ENCODE data around the gene GLIPR1L1.

DNA sequence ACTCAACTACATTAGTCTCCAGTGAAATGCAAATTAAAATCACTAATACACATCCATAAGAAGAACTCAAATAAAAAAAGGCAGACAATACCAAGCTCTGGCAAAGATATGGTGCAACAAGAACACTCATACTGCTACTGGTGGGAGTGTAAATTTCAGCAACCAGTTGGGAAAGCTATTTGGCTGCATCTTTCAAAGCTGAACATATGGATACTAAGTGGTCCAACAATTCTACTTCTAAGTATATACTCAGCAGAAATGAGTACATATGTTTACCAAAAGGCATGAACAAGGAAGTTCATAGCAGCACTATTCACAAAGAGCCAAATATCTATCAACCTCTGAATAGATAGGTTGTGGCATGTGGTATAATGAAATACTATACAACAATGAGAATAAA, 31.7 kb upstream of the GLIPR1L1 start:
- no peak for TF ChIP-seq GTF2I (CRISPR knock-in tag; conservative IDR thresholded peaks at IDR 0.05)
- TF ChIP-seq, protein P1, sequence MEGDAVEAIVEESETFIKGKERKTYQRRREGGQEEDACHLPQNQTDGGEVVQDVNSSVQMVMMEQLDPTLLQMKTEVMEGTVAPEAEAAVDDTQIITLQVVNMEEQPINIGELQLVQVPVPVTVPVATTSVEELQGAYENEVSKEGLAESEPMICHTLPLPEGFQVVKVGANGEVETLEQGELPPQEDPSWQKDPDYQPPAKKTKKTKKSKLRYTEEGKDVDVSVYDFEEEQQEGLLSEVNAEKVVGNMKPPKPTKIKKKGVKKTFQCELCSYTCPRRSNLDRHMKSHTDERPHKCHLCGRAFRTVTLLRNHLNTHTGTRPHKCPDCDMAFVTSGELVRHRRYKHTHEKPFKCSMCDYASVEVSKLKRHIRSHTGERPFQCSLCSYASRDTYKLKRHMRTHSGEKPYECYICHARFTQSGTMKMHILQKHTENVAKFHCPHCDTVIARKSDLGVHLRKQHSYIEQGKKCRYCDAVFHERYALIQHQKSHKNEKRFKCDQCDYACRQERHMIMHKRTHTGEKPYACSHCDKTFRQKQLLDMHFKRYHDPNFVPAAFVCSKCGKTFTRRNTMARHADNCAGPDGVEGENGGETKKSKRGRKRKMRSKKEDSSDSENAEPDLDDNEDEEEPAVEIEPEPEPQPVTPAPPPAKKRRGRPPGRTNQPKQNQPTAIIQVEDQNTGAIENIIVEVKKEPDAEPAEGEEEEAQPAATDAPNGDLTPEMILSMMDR (IDR thresholded peaks at IDR 0.05): no peak
- TF ChIP-seq, protein P2, sequence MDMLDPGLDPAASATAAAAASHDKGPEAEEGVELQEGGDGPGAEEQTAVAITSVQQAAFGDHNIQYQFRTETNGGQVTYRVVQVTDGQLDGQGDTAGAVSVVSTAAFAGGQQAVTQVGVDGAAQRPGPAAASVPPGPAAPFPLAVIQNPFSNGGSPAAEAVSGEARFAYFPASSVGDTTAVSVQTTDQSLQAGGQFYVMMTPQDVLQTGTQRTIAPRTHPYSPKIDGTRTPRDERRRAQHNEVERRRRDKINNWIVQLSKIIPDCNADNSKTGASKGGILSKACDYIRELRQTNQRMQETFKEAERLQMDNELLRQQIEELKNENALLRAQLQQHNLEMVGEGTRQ (CRISPR knock-in tag; IDR thresholded peaks at IDR 0.05): no peak
- TF ChIP-seq CREM (CRISPR knock-in tag; IDR thresholded peaks at IDR 0.05): no peak
- TF ChIP-seq SP1 (CRISPR knock-in tag; conservative IDR thresholded peaks at IDR 0.05): no peak
- TF ChIP-seq, protein P3, sequence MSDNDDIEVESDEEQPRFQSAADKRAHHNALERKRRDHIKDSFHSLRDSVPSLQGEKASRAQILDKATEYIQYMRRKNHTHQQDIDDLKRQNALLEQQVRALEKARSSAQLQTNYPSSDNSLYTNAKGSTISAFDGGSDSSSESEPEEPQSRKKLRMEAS (CRISPR knock-in tag; IDR thresholded peaks at IDR 0.05): no peak
- TF ChIP-seq, protein P4, sequence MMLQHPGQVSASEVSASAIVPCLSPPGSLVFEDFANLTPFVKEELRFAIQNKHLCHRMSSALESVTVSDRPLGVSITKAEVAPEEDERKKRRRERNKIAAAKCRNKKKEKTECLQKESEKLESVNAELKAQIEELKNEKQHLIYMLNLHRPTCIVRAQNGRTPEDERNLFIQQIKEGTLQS (CRISPR knock-in tag; conservative IDR thresholded peaks at IDR 0.05): no peak
- TF ChIP-seq EMX1 (CRISPR knock-in tag; IDR thresholded peaks at IDR 0.05): no peak
- TF ChIP-seq OVOL2 (CRISPR knock-in tag; IDR thresholded peaks at IDR 0.05; ENCODE audit: borderline replicate concordance): no peak
- TF ChIP-seq FOXK1 (CRISPR knock-in tag; IDR thresholded peaks at IDR 0.05): no peak
